Measurements from ENCODE around the gene CHST3. TPM values are rescaled to one million over a fixed set of nuclear protein-coding genes. Genes with fewer than 3 reads are reported as not detected.
"Not testable (repeated sequence)": the region's sequence is repeated elsewhere in the genome, so short reads cannot be mapped to it uniquely, and the experiment has no call there.

Gene CHST3
- total and polyA plus RNA-seq, 9 donors, result 16.4 to 69.2 (median 36.1) TPM

GRCh38 chr10:71975087-71975870 is 11.1 kb downstream of the CHST3 start:
- Histone ChIP-seq H3K36me3 (no peaks in the 10 kb centered on the region), H3K9me3 (no peaks in the 10 kb centered on the region), H3K27ac (peak overlapping the region; percentile 56 to 65), H3K27me3 (no peaks in the 10 kb centered on the region), H3K4me3 (no peak overlapping the region), H3K4me1 (ENCODE audit: insufficient read depth) (peaks cover 62% of the 10 kb centered on the region)
- WGBS, 3 donors, result 50 to 54% (median 51%) methylated on average over 15 of the region's 15 CpGs
- TF ChIP-seq POLR2A (IDR thresholded peaks at IDR 0.05) (no peak), CTCF (IDR thresholded peaks at IDR 0.05) (no peak), EP300 (IDR thresholded peaks at IDR 0.05) (no peak)
- DNase-seq, result peak in 3 of 5 donors; percentile 41 to 63 (median 63)
- intact Hi-C loops (cut with DNase I), result no loop called here

- Histone ChIP-seq H3K27me3 (no peaks in the 10 kb centered on the region), H3K27ac (peak overlapping the region; percentile 56 to 65), H3K36me3 (no peaks in the 10 kb centered on the region), H3K4me1 (ENCODE audit: insufficient read depth) (peaks cover 62% of the 10 kb centered on the region), H3K9me3 (no peaks in the 10 kb centered on the region), H3K4me3 (no peak overlapping the region)
- 30 to 40% (median 36%) methylated on average over 12 of the region's 12 CpGs for WGBS, 3 donors
- peak; percentile 67 to 80 (median 72) for DNase-seq
- intact Hi-C loops (cut with DNase I), result no loop called here
- TF ChIP-seq CTCF (IDR thresholded peaks at IDR 0.05), result no peak
- no peak for TF ChIP-seq EP300 (IDR thresholded peaks at IDR 0.05)
- TF ChIP-seq POLR2A (IDR thresholded peaks at IDR 0.05), result no peak
These were observed 11.9 kb downstream of the CHST3 start for GRCh38 chr10:71975871-71976725.

- intact Hi-C loops (cut with DNase I); H3K4me3 ChIP-seq; H3K27ac ChIP-seq; DNase-seq; H3K36me3 ChIP-seq; H3K9me3 ChIP-seq; H3K27me3 ChIP-seq: not testable (repeated sequence)
- H3K4me1 ChIP-seq (ENCODE audit: insufficient read depth), result peaks cover 63% of the 10 kb centered on the region
- 93 to 100% (median 100%) methylated on average over 1 of the region's 1 CpG for WGBS, 3 donors
These were observed 13.4 kb downstream of the CHST3 start for GRCh38 chr10:71977614-71977903.

DNA sequence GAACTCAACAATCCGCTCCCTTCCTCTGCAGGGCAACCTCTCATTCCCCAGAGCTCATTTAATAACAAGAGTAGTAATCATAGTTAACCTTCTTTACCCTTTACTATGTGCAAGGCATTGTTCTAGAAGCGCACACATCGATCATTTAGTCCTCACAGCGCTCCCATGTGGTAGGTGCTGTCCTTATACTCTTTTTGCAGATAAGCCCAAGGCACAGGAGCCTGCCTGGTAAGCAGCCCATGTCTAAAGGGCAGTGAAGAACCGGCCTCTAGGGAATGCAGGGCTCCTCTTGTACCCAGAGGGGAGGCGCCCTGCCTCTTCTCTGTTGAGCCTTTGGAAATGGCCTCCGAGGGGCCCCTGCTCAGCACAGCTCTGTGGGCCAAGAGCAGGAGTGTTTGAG is 14.3 kb downstream of the CHST3 start:
- TF ChIP-seq CTCF (IDR thresholded peaks at IDR 0.05) (no peak), EP300 (IDR thresholded peaks at IDR 0.05) (no peak), POLR2A (IDR thresholded peaks at IDR 0.05) (no peak)
- Histone ChIP-seq H3K4me1 (ENCODE audit: insufficient read depth) (peaks cover 64% of the 10 kb centered on the region), H3K27me3 (no peaks in the 10 kb centered on the region), H3K4me3 (no peak overlapping the region), H3K27ac (peak overlapping the region in 1 of 2 donors; percentile 88), H3K9me3 (no peaks in the 10 kb centered on the region), H3K36me3 (no peaks in the 10 kb centered on the region)
- DNase-seq, result peak in 2 of 5 donors; percentile 22 to 40
- 67 to 69% (median 68%) methylated on average over 7 of the region's 7 CpGs for WGBS, 3 donors
- intact Hi-C loops (cut with DNase I), result no loop called here
